HG02884 (cell line): ENCODE measurements around the gene MRTFA.
"Not testable (repeated sequence)": the region's sequence is repeated elsewhere in the genome, so short reads cannot be mapped to it uniquely, and the experiment has no call there.

Source experiments
- ATAC-seq: cut with Tn5 transposase; IDR thresholded peaks from one replicate; pipeline ENCODE4 v1.9.1; 2021; ENCODE audit warnings: mild to moderate bottlenecking, moderate library complexity; ENCODE audit not compliant: unreplicated experiment

The MRTFA gene

DNA sequence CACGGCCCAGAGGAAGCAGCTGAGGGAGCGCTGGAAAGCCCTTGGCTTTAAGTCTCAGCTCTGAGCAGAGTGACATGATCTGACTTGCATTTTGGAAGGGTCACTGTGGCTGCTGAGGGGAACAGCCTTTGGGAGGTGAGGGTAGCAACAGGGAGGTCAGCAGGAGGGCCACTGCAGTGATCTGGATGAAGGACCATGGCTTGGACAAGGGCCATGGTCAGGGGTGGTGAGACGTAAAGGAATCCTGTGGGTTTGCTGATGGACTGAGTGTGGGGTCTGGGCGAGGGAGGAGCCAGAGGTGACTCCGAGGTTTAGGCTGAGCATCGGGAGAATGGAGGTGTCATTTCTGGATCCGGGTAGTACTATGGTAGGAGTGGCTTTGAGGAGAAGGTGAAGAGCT lies 232.9 kb downstream of the MRTFA start:
- ATAC-seq, result no peak

GRCh38 chr22:40403141-40403540 lies 233.4 kb downstream of the MRTFA start:
- no peak for ATAC-seq

GRCh38 chr22:40401981-40402406 lies 234.5 kb downstream of the MRTFA start:
- no peak for ATAC-seq

GRCh38 chr22:40401532-40401931 lies 235.0 kb downstream of the MRTFA start:
- no peak for ATAC-seq

- ATAC-seq, result no peak
These were observed 236.4 kb downstream of the MRTFA start for GRCh38 chr22:40400159-40400558.

DNA sequence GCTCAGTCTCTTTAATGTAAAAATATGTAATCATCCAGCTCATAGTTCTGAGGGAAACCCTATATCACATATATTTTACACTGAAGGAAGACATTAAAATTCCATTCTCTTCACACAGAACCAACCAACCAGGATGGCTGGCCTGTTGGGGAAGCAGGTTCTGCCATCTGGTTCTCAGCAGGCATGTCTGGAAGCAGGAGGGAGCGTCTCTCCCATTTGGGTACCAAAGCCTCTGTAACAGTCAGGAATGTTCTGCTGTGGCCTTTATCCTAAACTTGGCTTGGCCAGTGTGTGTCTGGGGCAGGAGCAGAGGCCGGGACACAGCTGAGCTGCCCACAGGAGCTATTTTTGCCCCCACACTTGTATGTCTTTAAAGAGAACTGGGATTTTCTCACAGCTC lies 236.9 kb downstream of the MRTFA start:
- no peak for ATAC-seq

DNA sequence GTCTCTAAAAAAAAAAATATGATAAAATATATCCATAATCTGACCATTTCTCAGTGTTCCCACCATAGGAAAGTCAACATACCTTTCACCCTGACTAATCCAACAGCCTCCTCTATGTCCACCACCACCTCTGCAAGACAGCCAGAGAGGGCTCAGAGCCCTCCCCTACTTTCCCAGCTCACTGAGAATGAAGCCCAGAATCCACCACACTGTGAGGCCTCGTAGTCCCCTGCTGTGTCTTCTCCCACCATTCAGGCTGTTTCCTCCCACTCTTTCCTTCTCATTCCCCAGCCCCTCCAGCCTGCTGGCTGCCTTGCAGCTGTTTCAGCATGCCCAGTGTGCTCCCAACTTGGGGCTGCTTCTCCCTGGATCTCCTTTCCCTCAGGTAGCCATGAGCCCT lies 239.1 kb downstream of the MRTFA start:
- no peak for ATAC-seq

GRCh38 chr22:40396882-40397281 lies 239.6 kb downstream of the MRTFA start:
- ATAC-seq, result no peak

GRCh38 chr22:40395607-40396006 lies 240.9 kb downstream of the MRTFA start:
- no peak for ATAC-seq

GRCh38 chr22:40394607-40395006 lies 241.9 kb downstream of the MRTFA start:
- ATAC-seq, result no peak

DNA sequence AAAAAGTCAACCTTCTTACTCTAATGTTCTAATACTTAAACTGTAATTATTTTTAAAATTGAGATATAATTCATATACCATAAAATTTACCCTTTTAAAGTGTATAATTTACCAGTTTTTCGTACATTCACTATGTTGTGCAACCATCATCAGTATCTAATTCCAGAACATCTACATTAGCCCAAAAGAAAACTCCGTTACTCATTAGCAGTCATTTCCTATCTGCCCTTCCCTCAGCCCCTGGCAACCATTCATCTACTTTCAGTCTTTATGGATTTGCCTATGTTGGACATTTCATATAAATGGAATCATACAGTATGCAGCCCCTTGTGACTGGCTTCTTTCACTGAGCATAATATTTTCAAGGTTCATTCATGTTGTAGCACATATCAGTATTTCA lies 243.9 kb downstream of the MRTFA start:
- no peak for ATAC-seq

GRCh38 chr22:40391417-40391816 lies 245.1 kb downstream of the MRTFA start:
- ATAC-seq, result no peak

- ATAC-seq, result no peak
These were observed 248.3 kb downstream of the MRTFA start for GRCh38 chr22:40388231-40388630.

DNA sequence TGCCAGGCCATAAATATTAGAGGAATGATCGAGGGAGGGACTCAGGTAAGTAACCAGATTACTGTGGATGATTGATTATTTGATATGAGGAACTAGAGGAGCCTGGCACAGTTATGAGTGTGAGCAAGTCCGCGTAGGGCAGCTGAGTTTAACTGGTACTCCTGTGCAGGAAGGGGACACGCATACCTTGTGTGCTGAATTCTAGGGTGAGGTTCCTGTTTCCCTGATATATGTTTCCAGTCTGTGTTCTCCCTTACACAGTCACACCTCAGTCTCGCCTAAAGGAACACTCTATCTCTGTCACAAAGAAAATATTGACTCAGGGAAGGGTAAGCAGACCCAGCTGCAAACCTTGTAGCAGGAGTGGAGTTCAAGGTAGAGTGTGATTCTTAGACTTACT lies 248.8 kb downstream of the MRTFA start:
- ATAC-seq, result no peak

DNA sequence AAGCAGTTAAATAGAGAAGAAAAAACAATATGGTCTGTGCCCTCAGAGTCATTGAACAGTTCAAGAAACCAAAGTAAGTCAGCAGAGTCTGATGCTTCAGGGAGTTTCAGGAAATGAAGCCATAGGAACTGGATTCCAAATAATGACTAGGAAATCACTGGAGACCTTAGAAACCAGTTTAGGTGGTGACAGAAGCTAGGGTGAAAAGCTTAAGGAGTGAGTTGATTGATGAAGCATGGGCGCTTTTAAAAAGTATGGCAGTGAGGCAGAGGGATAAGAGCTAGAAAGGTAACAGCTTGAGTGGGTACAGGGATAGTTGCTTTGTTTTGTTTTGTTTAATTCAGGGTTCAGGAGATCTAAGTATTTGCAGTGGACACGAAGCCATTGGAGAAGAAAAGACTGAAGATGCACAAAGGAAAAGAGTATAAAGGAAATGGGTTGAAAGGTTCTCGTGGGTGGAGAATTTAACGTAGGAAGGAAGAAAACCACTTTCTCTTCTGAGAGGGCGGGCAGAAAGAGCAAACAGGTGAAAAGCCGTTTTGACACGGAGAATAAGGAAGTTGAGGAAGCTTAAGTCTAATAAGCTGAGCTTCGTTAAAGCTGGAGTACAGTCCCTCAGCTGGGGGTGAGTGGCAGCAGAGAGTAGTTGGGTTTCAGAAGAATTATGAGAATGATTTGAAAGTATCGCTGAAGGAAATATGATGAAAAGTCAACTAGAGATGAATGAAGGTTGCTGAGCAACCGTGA lies 251.3 kb downstream of the MRTFA start:
- no peak for ATAC-seq

- no peak for ATAC-seq
These were observed 252.6 kb downstream of the MRTFA start for GRCh38 chr22:40383905-40384304.

- ATAC-seq, result no peak
These were observed 255.1 kb downstream of the MRTFA start for GRCh38 chr22:40381461-40381860.

DNA sequence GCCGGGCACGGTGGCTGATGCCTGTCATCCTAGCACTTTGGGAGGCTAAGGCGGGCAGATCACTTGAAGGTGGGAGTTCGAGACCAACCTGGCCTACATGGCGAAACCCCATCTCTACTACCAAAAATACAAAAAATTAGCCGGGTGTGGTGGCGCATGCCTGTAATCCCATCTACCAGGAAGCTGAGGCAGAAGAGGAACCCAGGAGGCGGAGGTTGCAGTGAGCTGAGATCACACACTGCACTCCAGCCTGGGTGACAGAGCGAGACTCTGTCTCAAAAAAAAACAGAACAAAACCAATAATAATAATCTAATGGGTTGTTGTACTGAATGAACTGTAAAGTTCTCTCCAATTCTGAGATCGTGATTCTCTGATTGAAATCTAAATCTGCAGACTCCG lies 258.1 kb downstream of the MRTFA start:
- not testable (repeated sequence) for ATAC-seq

GRCh38 chr22:40377931-40378330 lies 258.6 kb downstream of the MRTFA start:
- no peak for ATAC-seq

DNA sequence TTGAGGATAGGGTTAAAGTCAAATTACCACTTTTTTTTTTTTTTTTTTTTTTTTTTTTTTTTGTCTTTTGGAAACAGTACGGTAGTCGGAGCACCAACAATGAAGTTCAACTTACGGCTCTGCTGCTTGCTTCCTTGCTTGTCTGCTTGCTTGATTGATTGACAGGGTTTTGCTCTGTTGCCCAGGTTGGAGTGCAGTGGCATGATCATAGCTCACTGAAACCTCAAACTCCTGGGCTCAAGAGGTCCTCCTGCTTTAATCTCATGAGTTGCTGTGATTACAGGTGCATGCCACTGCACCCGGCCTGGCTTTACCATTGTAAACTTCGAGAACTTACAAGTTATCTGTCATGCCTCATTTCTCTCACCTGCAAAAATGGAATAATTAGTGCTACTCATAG lies 260.4 kb downstream of the MRTFA start:
- ATAC-seq, result no peak

GRCh38 chr22:40374567-40374966 lies 262.0 kb downstream of the MRTFA start:
- no peak for ATAC-seq

GRCh38 chr22:40368836-40369235 lies 267.7 kb downstream of the MRTFA start:
- ATAC-seq, result no peak

DNA sequence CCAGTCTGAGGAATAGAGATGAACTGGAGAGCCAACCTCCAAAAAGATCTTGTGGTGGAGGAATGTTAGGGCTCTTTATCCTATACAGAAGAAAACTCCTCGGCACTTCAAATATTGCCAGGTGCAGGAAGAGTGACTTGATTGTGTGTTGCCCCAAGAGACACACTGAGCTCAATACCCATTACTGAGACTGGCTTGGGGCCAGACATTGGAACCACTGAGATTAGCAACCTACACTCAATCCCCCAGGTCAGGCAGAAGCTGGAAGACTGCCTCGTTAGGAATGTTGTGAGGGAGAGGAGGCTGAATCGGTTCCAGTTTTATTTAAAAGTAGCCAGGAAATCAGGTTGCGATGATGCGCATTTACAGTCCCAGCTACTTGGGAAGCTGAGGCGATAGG lies 268.5 kb downstream of the MRTFA start:
- ATAC-seq, result no peak
